H9 (cell line): ENCODE data around the gene CLIC3. TPM values are rescaled to one million over a fixed set of nuclear protein-coding genes. Genes with fewer than 3 reads are reported as not detected.

Source experiments
- DNase-seq: peaks from one replicate; pipeline ENCODE4 v3.0.0-alpha.2; 2017
- H2AFZ ChIP-seq: one replicate; pipeline ENCODE4 v1.6.1; 2013; ENCODE audit warnings: mild to moderate bottlenecking, low read length, control low read depth, moderate library complexity
- H2AK5ac ChIP-seq: 2 replicates; pipeline ENCODE4 v1.6.1; 2013; ENCODE audit warnings: low read length, control low read depth, mixed read lengths; ENCODE audit not compliant: insufficient read length
- H2BK120ac ChIP-seq: one replicate; pipeline ENCODE4 v1.6.1; 2013; ENCODE audit warnings: low read depth, mild to moderate bottlenecking, low read length, control low read depth, inconsistent platforms; ENCODE audit not compliant: poor library complexity, severe bottlenecking
- H2BK12ac ChIP-seq: 2 replicates; pipeline ENCODE4 v1.6.1; 2013; ENCODE audit warnings: low read length, control low read depth, mixed read lengths, low read depth; ENCODE audit not compliant: insufficient read length
- H2BK15ac ChIP-seq: 2 replicates; pipeline ENCODE4 v1.6.1; 2013; ENCODE audit warnings: low read depth, low read length, control low read depth
- H2BK20ac ChIP-seq: one replicate; pipeline ENCODE4 v1.6.1; 2013; ENCODE audit warnings: low read depth, mild to moderate bottlenecking, low read length, control low read depth, inconsistent platforms; ENCODE audit not compliant: poor library complexity, severe bottlenecking
- H2BK5ac ChIP-seq: 2 replicates; pipeline ENCODE4 v1.6.1; 2013; ENCODE audit warnings: low read length, control low read depth, mixed read lengths; ENCODE audit not compliant: insufficient read length
- H3K14ac ChIP-seq: 2 replicates; pipeline ENCODE4 v1.6.1; 2013; ENCODE audit warnings: low read length, control low read depth; ENCODE audit not compliant: insufficient read depth
- H3K18ac ChIP-seq: 2 replicates; pipeline ENCODE4 v1.6.1; 2013; ENCODE audit warnings: low read depth, mild to moderate bottlenecking, mixed read lengths, low read length, control low read depth; ENCODE audit not compliant: insufficient read length
- H3K23ac ChIP-seq: 2 replicates; pipeline ENCODE4 v1.6.1; 2013; ENCODE audit warnings: low read length, control low read depth, mixed read lengths, low read depth; ENCODE audit not compliant: insufficient read length
- H3K23me2 ChIP-seq: 2 replicates; pipeline ENCODE4 v1.6.1; 2013; ENCODE audit warnings: low read depth, mild to moderate bottlenecking, mixed read lengths, low read length, control low read depth; ENCODE audit not compliant: insufficient read length, poor library complexity, severe bottlenecking
- H3K27ac ChIP-seq: 2 replicates; pipeline ENCODE4 v1.5.1; 2013; ENCODE audit warnings: low read length, control low read depth, mixed read lengths, low read depth; ENCODE audit not compliant: insufficient read length
- H3K27me3 ChIP-seq: 2 replicates; pipeline ENCODE4 v1.6.1; 2013; ENCODE audit warnings: low read length, control low read depth, inconsistent platforms; ENCODE audit not compliant: insufficient read depth
- H3K4ac ChIP-seq: 2 replicates; pipeline ENCODE4 v1.6.1; 2013; ENCODE audit warnings: low read depth, mild to moderate bottlenecking, control low read depth, inconsistent platforms, low read length, moderate library complexity
- H3K4me1 ChIP-seq: 2 replicates; pipeline ENCODE4 v1.6.1; 2013; ENCODE audit warnings: low read length, control low read depth, inconsistent platforms; ENCODE audit not compliant: insufficient read depth
- H3K4me2 ChIP-seq: 2 replicates; pipeline ENCODE4 v1.6.1; 2013; ENCODE audit warnings: low read length, control low read depth, mixed read lengths; ENCODE audit not compliant: insufficient read length, insufficient read depth
- H3K56ac ChIP-seq: 2 replicates; pipeline ENCODE4 v1.6.1; 2013; ENCODE audit warnings: low read depth, mild to moderate bottlenecking, mixed read lengths, low read length, control low read depth; ENCODE audit not compliant: insufficient read length
- H3K79me1 ChIP-seq: 2 replicates; pipeline ENCODE4 v1.6.1; 2013; ENCODE audit warnings: low read depth, mild to moderate bottlenecking, moderate library complexity, low read length, control low read depth, inconsistent platforms; ENCODE audit not compliant: insufficient read depth, poor library complexity, severe bottlenecking
- H3K79me2 ChIP-seq: 2 replicates; pipeline ENCODE4 v1.6.1; 2013; ENCODE audit warnings: low read length, control low read depth, inconsistent platforms; ENCODE audit not compliant: insufficient read depth
- H3K9ac ChIP-seq: 2 replicates; pipeline ENCODE4 v1.6.1; 2013; ENCODE audit warnings: low read length, control low read depth, mixed read lengths; ENCODE audit not compliant: insufficient read length; ENCODE audit errors: extremely low read depth
- H3K9me3 ChIP-seq: one replicate; pipeline ENCODE4 v1.6.1; 2013; ENCODE audit warnings: low read depth, low read length, inconsistent platforms; ENCODE audit not compliant: control insufficient read depth
- H3T11ph ChIP-seq: one replicate; pipeline ENCODE4 v1.6.1; 2013; ENCODE audit warnings: mild to moderate bottlenecking, low read length, control low read depth, inconsistent platforms
- H4K20me1 ChIP-seq: one replicate; pipeline ENCODE4 v1.6.1; 2013; ENCODE audit not compliant: control insufficient read depth, insufficient read length, insufficient read depth
- H4K5ac ChIP-seq: 2 replicates; pipeline ENCODE4 v1.6.1; 2013; ENCODE audit warnings: low read depth, mild to moderate bottlenecking, mixed read lengths, low read length, control low read depth; ENCODE audit not compliant: insufficient read length
- H4K8ac ChIP-seq: replicated peaks from 2 replicates; pipeline ENCODE4 v1.6.1; 2013; ENCODE audit warnings: low read length, control low read depth, mixed read lengths, low read depth; ENCODE audit not compliant: insufficient read length
- H4K91ac ChIP-seq: 2 replicates; pipeline ENCODE4 v1.6.1; 2013; ENCODE audit warnings: low read depth, mild to moderate bottlenecking, moderate library complexity, mixed read lengths, low read length, control low read depth; ENCODE audit not compliant: insufficient read length
- H3K27ac Mint-ChIP-seq, 3 experiments: 2 replicates in 2 of 3; 3 replicates in 1 of 3; pipeline ENCODE4 v1.8.0; 2020 to 2021; ENCODE audit warnings: mixed read lengths in 3 of 3, mild to moderate bottlenecking in 1 of 3, moderate library complexity in 1 of 3
- H3K27me3 Mint-ChIP-seq: 2 replicates; pipeline ENCODE4 v1.8.0; 2021; ENCODE audit warnings: low read depth, mild to moderate bottlenecking, moderate library complexity, mixed read lengths
- H3K36me3 Mint-ChIP-seq, 3 experiments: 2 replicates in 2 of 3; 3 replicates in 1 of 3; pipeline ENCODE4 v1.8.0; 2020 to 2021; ENCODE audit warnings: low read depth in 3 of 3, mixed read lengths in 3 of 3; ENCODE audit not compliant: insufficient read depth in 1 of 3
- H3K4me1 Mint-ChIP-seq, 2 experiments: 2 replicates each; pipeline ENCODE4 v1.8.0; 2020; ENCODE audit warnings: mixed read lengths in 2 of 2
- H3K4me3 Mint-ChIP-seq, 2 experiments: 2 replicates in 1 of 2; 3 replicates in 1 of 2; pipeline ENCODE4 v1.8.0; 2020 to 2021; ENCODE audit warnings: mild to moderate bottlenecking in 2 of 2, mixed read lengths in 2 of 2, moderate library complexity in 1 of 2
- H3K9me3 Mint-ChIP-seq, 2 experiments: 2 replicates in 1 of 2; 3 replicates in 1 of 2; pipeline ENCODE4 v1.8.0; 2020; ENCODE audit warnings: mild to moderate bottlenecking in 2 of 2, mixed read lengths in 2 of 2, moderate library complexity in 1 of 2
- CTCF ChIP-seq: fragments of 200-600 bp; sonication (generic); conservative IDR thresholded peaks from 3 replicates; pipeline ENCODE4 v1.8.0; 2021; ENCODE audit warnings: antibody characterized with exemption, mild to moderate bottlenecking
- WGBS: extraction: QIAGEN DNeasy Blood & Tissue Kit; methylation state at CpG from one replicate; pipeline ENCODE4 v1.1.7; 2013; ENCODE audit warnings: missing lambda C conversion rate, low lambda C conversion rate, mixed read lengths; ENCODE audit not compliant: insufficient read length; ENCODE audit errors: extremely low coverage; 5-methylcytosine and 5-hydroxymethylcytosine counted together
- total RNA-seq: library from RNA; stranded (reverse); gene quantifications from 2 replicates; pipeline ENCODE4 v1.2.1, GENCODE V29; 2021

The CLIC3 gene
- total RNA-seq, 1 experiment from 2014 or later, result 0.31 TPM

- no peak overlapping the region for H4K8ac ChIP-seq
- no peaks in the 10 kb centered on the region for H3K9me3 ChIP-seq
- Mint-ChIP-seq H3K27me3 (peaks cover 4% of the 10 kb centered on the region), H3K4me1 (peaks cover 0 to 8% of the 10 kb centered on the region in 2 experiments; a peak in 2 of 4 replicates), H3K36me3 (peaks cover 0 to 3% (median 0%) of the 10 kb centered on the region in 3 experiments; a peak in 1 of 7 replicates), H3K27ac (no peak overlapping the region), H3K9me3 (no peaks in the 10 kb centered on the region), H3K4me3 (no peak overlapping the region; a peak in 1 of 5 replicates)
- H4K91ac ChIP-seq, result no peak overlapping the region
- H2AK5ac ChIP-seq, result no peak overlapping the region
- no peak for TF ChIP-seq CTCF
- H3K56ac ChIP-seq, result no peak overlapping the region
- H3T11ph ChIP-seq, result no peak overlapping the region
- H3K79me1 ChIP-seq, result no peaks in the 10 kb centered on the region
- H3K4ac ChIP-seq, result no peak overlapping the region
- H4K20me1 ChIP-seq, result no peaks in the 10 kb centered on the region
- no peak overlapping the region for H4K5ac ChIP-seq
- WGBS, result no CpG with 5 or more reads among the region's 11 CpGs
- no peak overlapping the region for H2BK12ac ChIP-seq
- H2BK5ac ChIP-seq, result no peak overlapping the region
- no peaks in the 10 kb centered on the region for H3K27me3 ChIP-seq
- H3K9ac ChIP-seq, result no peak overlapping the region
- no peaks in the 10 kb centered on the region; the same call in 1 of the 2 replicates for H3K4me1 ChIP-seq
- H3K79me2 ChIP-seq, result no peaks in the 10 kb centered on the region
- H2BK15ac ChIP-seq, result no peak overlapping the region
- H3K23ac ChIP-seq, result no peak overlapping the region
- H3K14ac ChIP-seq, result no peak overlapping the region
- H3K18ac ChIP-seq, result no peak overlapping the region
- no peak overlapping the region for H2BK20ac ChIP-seq
- H2BK120ac ChIP-seq, result no peak overlapping the region
- H2AFZ ChIP-seq, result no peak overlapping the region
- H3K4me2 ChIP-seq, result no peak overlapping the region
- DNase-seq, result no peak
- peaks cover 2% of the 10 kb centered on the region for H3K23me2 ChIP-seq
- no peak overlapping the region for H3K27ac ChIP-seq
Measured at GRCh38 chr9:136983656-136984314, 12.6 kb downstream of the CLIC3 start.
